NB4 (cell line): ENCODE data around the gene RFC5.

Source experiments
- CTCF ChIP-seq: IDR thresholded peaks from one replicate; pipeline ENCODE4 v1.5.1; 2012; ENCODE audit warnings: low read depth, low read length
- MAX ChIP-seq: IDR thresholded peaks from 2 replicates; pipeline ENCODE4 v1.6.1; 2011; ENCODE audit warnings: low read depth, low read length
- MYC ChIP-seq: IDR thresholded peaks from 2 replicates; pipeline ENCODE4 v1.6.1; 2011; ENCODE audit warnings: low read depth, low read length

- TF ChIP-seq CTCF = no peak
- no peak for TF ChIP-seq MYC
- TF ChIP-seq MAX = no peak
Measured at GRCh38 chr12:118036672-118037411, 20.3 kb downstream of the RFC5 start.
